Thoracic aorta (tissue), 2 donors: Measurements from ENCODE around the gene SAMD14. TPM values are rescaled to one million over a fixed set of nuclear protein-coding genes. Genes with fewer than 3 reads are reported as not detected.
A peak's percentile ranks its signal among the peaks of the same experiment; 100 is the strongest.

Experiments
- ATAC-seq: fragments of 150-250 bp; one replicate; pipeline ENCODE4 v1.8.0; 2017; ENCODE audit warnings: low read depth; ENCODE audit not compliant: insufficient number of reproducible peaks, low FRiP score
- DNase-seq: peaks from one replicate; pipeline ENCODE4 v3.0.0-alpha.2; 2020; ENCODE audit warnings: low spot score
- H3K27ac ChIP-seq, 2 donors: fragments of 200-600 bp; sonication (generic); 1 replicate in 1 of 2; 2 replicates in 1 of 2; pipeline ENCODE4 v1.5.1; 2016; ENCODE audit warnings: mild to moderate bottlenecking in 2 of 2, moderate library complexity in 2 of 2
- H3K27me3 ChIP-seq: fragments of 200-600 bp; sonication (generic); replicated peaks from 2 replicates; pipeline ENCODE4 v1.6.0; 2016; ENCODE audit warnings: mild to moderate bottlenecking; ENCODE audit not compliant: insufficient read depth
- H3K36me3 ChIP-seq: fragments of 200-600 bp; sonication (generic); one replicate; pipeline ENCODE4 v1.5.1; 2016
- H3K4me1 ChIP-seq, 2 donors: fragments of 200-600 bp; sonication (generic); 1 replicate in 1 of 2; 2 replicates in 1 of 2; pipeline versions ENCODE4 v1.5.1 to v1.6.0; 2016; ENCODE audit warnings: low read depth in 2 of 2, mild to moderate bottlenecking in 1 of 2; ENCODE audit not compliant: control insufficient read depth in 1 of 2
- H3K4me3 ChIP-seq: fragments of 200-600 bp; sonication (generic); 2 replicates; pipeline ENCODE4 v1.5.1; 2016; ENCODE audit warnings: mild to moderate bottlenecking
- H3K9me3 ChIP-seq: fragments of 200-600 bp; sonication (generic); 2 replicates; pipeline ENCODE4 v1.5.1; 2016
- CTCF ChIP-seq: fragments of 200-600 bp; sonication (generic); IDR thresholded peaks from one replicate; pipeline ENCODE4 v1.5.1; 2019; ENCODE audit warnings: antibody characterized with exemption
- total RNA-seq, 2 donors: library from RNA; depleted of rRNA; stranded (reverse); fragments of >200 nt; gene quantifications; one replicate each; pipeline versions ENCODE4 v1.1.0 to v1.2.3, GENCODE V29; 2016

Gene SAMD14
- total RNA-seq, 2 donors from 2014 or later = 9.7 to 11.5 TPM

GRCh38 chr17:50106393-50107131 lies 23.4 kb downstream of the SAMD14 start:
- H3K4me3 ChIP-seq = no peak overlapping the region
- peaks cover 56% of the 10 kb centered on the region for H3K36me3 ChIP-seq
- no peaks in the 10 kb centered on the region for H3K27me3 ChIP-seq
- DNase-seq (no peak), ATAC-seq (no peak)
- no peak overlapping the region for H3K27ac ChIP-seq
- peaks cover 7 to 26% of the 10 kb centered on the region in 2 donors for H3K4me1 ChIP-seq
- TF ChIP-seq CTCF = no peak
- H3K9me3 ChIP-seq = no peaks in the 10 kb centered on the region

GRCh38 chr17:50105811-50106210 lies 24.1 kb downstream of the SAMD14 start:
- Histone ChIP-seq H3K27me3 (no peaks in the 10 kb centered on the region), H3K27ac (no peak overlapping the region), H3K9me3 (no peaks in the 10 kb centered on the region), H3K4me3 (no peak overlapping the region), H3K36me3 (peaks cover 56% of the 10 kb centered on the region), H3K4me1 (peaks cover 3 to 26% of the 10 kb centered on the region in 2 donors)
- no peak for TF ChIP-seq CTCF
- ATAC-seq (no peak), DNase-seq (no peak)

- H3K27ac ChIP-seq = no peak overlapping the region
- peaks cover 3 to 34% of the 10 kb centered on the region in 2 donors for H3K4me1 ChIP-seq
- no peaks in the 10 kb centered on the region for H3K27me3 ChIP-seq
- peaks cover 47% of the 10 kb centered on the region for H3K36me3 ChIP-seq
- DNase-seq (no peak), ATAC-seq (no peak)
- TF ChIP-seq CTCF = no peak
- no peaks in the 10 kb centered on the region for H3K9me3 ChIP-seq
- H3K4me3 ChIP-seq = no peak overlapping the region
Measured at GRCh38 chr17:50103941-50104340, 26.0 kb downstream of the SAMD14 start.

- Histone ChIP-seq H3K36me3 (peaks cover 48% of the 10 kb centered on the region), H3K4me1 (peaks cover 3 to 34% of the 10 kb centered on the region in 2 donors), H3K9me3 (no peaks in the 10 kb centered on the region), H3K27ac (no peak overlapping the region), H3K27me3 (no peaks in the 10 kb centered on the region), H3K4me3 (no peak overlapping the region)
- DNase-seq = no peak
- TF ChIP-seq CTCF = no peak
- no peak for ATAC-seq
Measured at GRCh38 chr17:50103252-50103651, 26.7 kb downstream of the SAMD14 start.

- Histone ChIP-seq H3K9me3 (no peaks in the 10 kb centered on the region), H3K27ac (peak overlapping the region; percentile 8 to 62), H3K36me3 (peaks cover 48% of the 10 kb centered on the region), H3K4me3 (no peak overlapping the region), H3K4me1 (peaks cover 3 to 36% of the 10 kb centered on the region in 2 donors), H3K27me3 (no peaks in the 10 kb centered on the region)
- DNase-seq = no peak
- no peak for TF ChIP-seq CTCF
- no peak for ATAC-seq
Measured at GRCh38 chr17:50102164-50102991, 27.6 kb downstream of the SAMD14 start.
